HEK293 (cell line): ENCODE results near the gene MTF2.

ENCODE experiments used
- EGR2 ChIP-seq: fragments of 450-650 bp; formaldehyde crosslinking; IDR thresholded peaks from 2 replicates; pipeline ENCODE4 v1.5.1; 2016; ENCODE audit warnings: low read depth, missing biosample characterization, missing genetic modification characterization
- GLIS1 ChIP-seq: fragments of 450-650 bp; formaldehyde crosslinking; IDR thresholded peaks from 2 replicates; pipeline ENCODE4 v1.5.1; 2016; ENCODE audit warnings: missing biosample characterization, missing genetic modification characterization
- IKZF3 ChIP-seq: fragments of 450-650 bp; IDR thresholded peaks from 2 replicates; pipeline ENCODE4 v1.5.0; 2018; ENCODE audit warnings: missing biosample characterization, mild to moderate bottlenecking, missing genetic modification characterization, moderate library complexity
- KLF1 ChIP-seq: fragments of 450-650 bp; formaldehyde crosslinking; IDR thresholded peaks from 2 replicates; pipeline ENCODE4 v1.5.1; 2016; ENCODE audit warnings: missing biosample characterization, missing genetic modification characterization
- KLF8 ChIP-seq: fragments of 450-650 bp; formaldehyde crosslinking; IDR thresholded peaks from 2 replicates; pipeline ENCODE4 v1.5.1; 2016; ENCODE audit warnings: missing biosample characterization, missing genetic modification characterization
- MZF1 ChIP-seq: fragments of 450-650 bp; formaldehyde crosslinking; IDR thresholded peaks from 2 replicates; pipeline ENCODE4 v1.5.1; 2017; ENCODE audit warnings: missing biosample characterization, missing genetic modification characterization, borderline replicate concordance
- ZBTB1 ChIP-seq: fragments of 450-650 bp; formaldehyde crosslinking; IDR thresholded peaks from 2 replicates; pipeline ENCODE4 v1.5.1; 2016; ENCODE audit warnings: missing biosample characterization, missing genetic modification characterization
- ZBTB7A ChIP-seq: fragments of 450-650 bp; formaldehyde crosslinking; IDR thresholded peaks from 2 replicates; pipeline ENCODE4 v1.5.1; 2016; ENCODE audit warnings: low read depth, missing biosample characterization, missing genetic modification characterization
- ZFHX2 ChIP-seq: fragments of 450-650 bp; formaldehyde crosslinking; conservative IDR thresholded peaks from 2 replicates; pipeline ENCODE4 v1.5.1; 2016; ENCODE audit warnings: missing biosample characterization, missing genetic modification characterization
- ZFP37 ChIP-seq: fragments of 450-650 bp; formaldehyde crosslinking; IDR thresholded peaks from 2 replicates; pipeline ENCODE4 v1.5.1; 2016; ENCODE audit warnings: missing biosample characterization, missing genetic modification characterization
- ZNF174 ChIP-seq: fragments of 450-650 bp; formaldehyde crosslinking; IDR thresholded peaks from 2 replicates; pipeline ENCODE4 v1.5.0; 2017; ENCODE audit warnings: missing biosample characterization, mild to moderate bottlenecking, missing genetic modification characterization
- ZNF223 ChIP-seq: fragments of 450-650 bp; formaldehyde crosslinking; IDR thresholded peaks from 2 replicates; pipeline ENCODE4 v1.5.1; 2016; ENCODE audit warnings: missing biosample characterization, missing genetic modification characterization
- ZNF239 ChIP-seq: fragments of 450-650 bp; formaldehyde crosslinking; IDR thresholded peaks from 2 replicates; pipeline ENCODE4 v1.5.1; 2016; ENCODE audit warnings: missing biosample characterization, missing genetic modification characterization
- ZNF302 ChIP-seq: fragments of 450-650 bp; formaldehyde crosslinking; IDR thresholded peaks from 2 replicates; pipeline ENCODE4 v1.5.1; 2016; ENCODE audit warnings: missing biosample characterization, missing genetic modification characterization, low read depth
- ZNF311 ChIP-seq: fragments of 450-650 bp; formaldehyde crosslinking; IDR thresholded peaks from 2 replicates; pipeline ENCODE4 v1.5.1; 2017; ENCODE audit warnings: missing biosample characterization, missing genetic modification characterization, borderline replicate concordance
- ZNF341 ChIP-seq: fragments of 450-650 bp; formaldehyde crosslinking; IDR thresholded peaks from 2 replicates; pipeline ENCODE4; 2016; ENCODE audit warnings: low read depth, missing biosample characterization, missing genetic modification characterization
- ZNF37A ChIP-seq: fragments of 450-650 bp; IDR thresholded peaks from 2 replicates; pipeline ENCODE4 v1.5.1; 2018; ENCODE audit warnings: missing biosample characterization, missing genetic modification characterization
- ZNF626 ChIP-seq: fragments of 450-650 bp; sonication (Bioruptor Pico); formaldehyde crosslinking; IDR thresholded peaks from 2 replicates; pipeline ENCODE4 v1.5.1; 2018; ENCODE audit warnings: missing biosample characterization, missing genetic modification characterization, inconsistent platforms
- ZNF707 ChIP-seq: fragments of 450-650 bp; formaldehyde crosslinking; IDR thresholded peaks from 2 replicates; pipeline ENCODE4 v1.5.1; 2016; ENCODE audit warnings: missing biosample characterization, missing genetic modification characterization
- ZNF76 ChIP-seq: fragments of 450-650 bp; formaldehyde crosslinking; IDR thresholded peaks from 2 replicates; pipeline ENCODE4; 2016; ENCODE audit warnings: low read depth, missing biosample characterization, missing genetic modification characterization, borderline replicate concordance
- TF ChIP-seq, protein P1 (sequence below): fragments of 450-650 bp; formaldehyde crosslinking; IDR thresholded peaks from 2 replicates; pipeline ENCODE4 v1.5.1; 2016; ENCODE audit warnings: missing biosample characterization, missing genetic modification characterization
- TF ChIP-seq, protein P2 (sequence below): fragments of 450-650 bp; formaldehyde crosslinking; IDR thresholded peaks from 2 replicates; pipeline ENCODE4 v1.5.1; 2016; ENCODE audit warnings: missing biosample characterization, missing genetic modification characterization
- TF ChIP-seq, protein P3 (sequence below): fragments of 450-650 bp; formaldehyde crosslinking; IDR thresholded peaks from 2 replicates; pipeline ENCODE4 v1.5.1; 2016; ENCODE audit warnings: missing biosample characterization, missing genetic modification characterization, borderline replicate concordance
- TF ChIP-seq, protein P4 (sequence below): fragments of 450-650 bp; formaldehyde crosslinking; IDR thresholded peaks from 2 replicates; pipeline ENCODE4 v1.5.1; 2016; ENCODE audit warnings: missing biosample characterization, missing genetic modification characterization
- TF ChIP-seq, protein P5 (sequence below): fragments of 450-650 bp; formaldehyde crosslinking; IDR thresholded peaks from 2 replicates; pipeline ENCODE4 v1.5.1; 2016; ENCODE audit warnings: missing biosample characterization, missing genetic modification characterization

The MTF2 gene

DNA sequence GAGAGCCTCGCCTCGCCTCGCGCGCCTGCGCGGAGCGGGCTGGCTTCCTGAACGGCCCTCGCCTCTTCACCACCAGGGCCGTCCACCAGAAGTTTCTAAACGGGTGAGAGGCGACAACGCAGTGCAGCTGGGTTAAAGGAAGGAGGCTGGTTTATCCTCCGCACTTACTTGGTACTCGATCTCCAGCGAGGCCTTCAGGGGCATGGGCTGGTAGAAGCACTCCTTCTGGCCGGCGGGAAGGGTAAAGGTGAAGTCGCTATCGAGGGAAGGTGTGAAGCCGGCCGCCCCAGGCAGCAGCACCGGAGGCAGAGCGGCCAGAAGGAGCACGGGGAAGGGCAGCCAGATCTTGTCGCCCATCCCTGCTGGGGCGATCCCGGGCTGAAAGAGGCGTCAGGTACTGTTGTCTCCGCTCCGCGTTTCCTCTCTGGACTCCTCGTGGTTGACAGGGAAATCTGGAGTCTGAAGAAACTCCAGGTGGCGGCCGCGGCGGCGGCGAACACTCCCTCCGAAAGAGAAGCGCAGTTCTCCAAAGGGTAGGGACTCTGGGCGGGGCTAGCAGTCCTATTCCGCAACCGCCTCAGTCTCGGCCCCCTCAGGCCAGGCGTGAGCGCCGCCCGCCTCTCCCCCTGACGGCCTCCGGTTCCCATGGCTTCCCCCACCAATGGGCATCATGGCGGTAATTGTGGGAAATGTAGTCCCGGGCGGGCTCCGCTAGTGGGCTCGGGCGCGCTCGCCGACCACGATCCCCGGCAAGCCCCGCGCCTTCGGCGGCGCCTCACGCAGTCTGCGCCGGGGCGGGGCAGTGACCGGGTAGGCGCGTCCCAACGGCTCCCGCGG, 101.0 kb downstream of the MTF2 start, which contains the start of gene TMED5 (continued):
- TF ChIP-seq, protein P1, sequence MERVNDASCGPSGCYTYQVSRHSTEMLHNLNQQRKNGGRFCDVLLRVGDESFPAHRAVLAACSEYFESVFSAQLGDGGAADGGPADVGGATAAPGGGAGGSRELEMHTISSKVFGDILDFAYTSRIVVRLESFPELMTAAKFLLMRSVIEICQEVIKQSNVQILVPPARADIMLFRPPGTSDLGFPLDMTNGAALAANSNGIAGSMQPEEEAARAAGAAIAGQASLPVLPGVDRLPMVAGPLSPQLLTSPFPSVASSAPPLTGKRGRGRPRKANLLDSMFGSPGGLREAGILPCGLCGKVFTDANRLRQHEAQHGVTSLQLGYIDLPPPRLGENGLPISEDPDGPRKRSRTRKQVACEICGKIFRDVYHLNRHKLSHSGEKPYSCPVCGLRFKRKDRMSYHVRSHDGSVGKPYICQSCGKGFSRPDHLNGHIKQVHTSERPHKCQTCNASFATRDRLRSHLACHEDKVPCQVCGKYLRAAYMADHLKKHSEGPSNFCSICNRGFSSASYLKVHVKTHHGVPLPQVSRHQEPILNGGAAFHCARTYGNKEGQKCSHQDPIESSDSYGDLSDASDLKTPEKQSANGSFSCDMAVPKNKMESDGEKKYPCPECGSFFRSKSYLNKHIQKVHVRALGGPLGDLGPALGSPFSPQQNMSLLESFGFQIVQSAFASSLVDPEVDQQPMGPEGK, result peak; percentile 96
- TF ChIP-seq ZNF37A (tag by site-specific recombination) (no peak), ZNF311 (tag by site-specific recombination) (no peak), ZNF626 (no peak), ZBTB1 (tag by site-specific recombination) (no peak), ZNF76 (tag by site-specific recombination) (peak; percentile 96), ZNF174 (tag by site-specific recombination) (no peak), ZBTB7A (tag by site-specific recombination) (no peak), IKZF3 (peak; percentile 90), ZFP37 (peak; percentile 80; the same call in 1 of the 2 replicates), ZNF302 (tag by site-specific recombination) (no peak), GLIS1 (tag by site-specific recombination) (peak; percentile 83), KLF8 (tag by site-specific recombination) (peak; percentile 91), MZF1 (tag by site-specific recombination) (peak; percentile 25; the same call in 1 of the 2 replicates), ZFHX2 (peak; percentile 39), ZNF239 (tag by site-specific recombination) (no peak), ZNF341 (peak; percentile 83), EGR2 (tag by site-specific recombination) (peak; percentile 54), ZNF223 (tag by site-specific recombination) (no peak), KLF1 (tag by site-specific recombination) (peak; percentile 68; the same call in 1 of the 2 replicates), ZNF707 (tag by site-specific recombination) (no peak)
- TF ChIP-seq, protein P2, sequence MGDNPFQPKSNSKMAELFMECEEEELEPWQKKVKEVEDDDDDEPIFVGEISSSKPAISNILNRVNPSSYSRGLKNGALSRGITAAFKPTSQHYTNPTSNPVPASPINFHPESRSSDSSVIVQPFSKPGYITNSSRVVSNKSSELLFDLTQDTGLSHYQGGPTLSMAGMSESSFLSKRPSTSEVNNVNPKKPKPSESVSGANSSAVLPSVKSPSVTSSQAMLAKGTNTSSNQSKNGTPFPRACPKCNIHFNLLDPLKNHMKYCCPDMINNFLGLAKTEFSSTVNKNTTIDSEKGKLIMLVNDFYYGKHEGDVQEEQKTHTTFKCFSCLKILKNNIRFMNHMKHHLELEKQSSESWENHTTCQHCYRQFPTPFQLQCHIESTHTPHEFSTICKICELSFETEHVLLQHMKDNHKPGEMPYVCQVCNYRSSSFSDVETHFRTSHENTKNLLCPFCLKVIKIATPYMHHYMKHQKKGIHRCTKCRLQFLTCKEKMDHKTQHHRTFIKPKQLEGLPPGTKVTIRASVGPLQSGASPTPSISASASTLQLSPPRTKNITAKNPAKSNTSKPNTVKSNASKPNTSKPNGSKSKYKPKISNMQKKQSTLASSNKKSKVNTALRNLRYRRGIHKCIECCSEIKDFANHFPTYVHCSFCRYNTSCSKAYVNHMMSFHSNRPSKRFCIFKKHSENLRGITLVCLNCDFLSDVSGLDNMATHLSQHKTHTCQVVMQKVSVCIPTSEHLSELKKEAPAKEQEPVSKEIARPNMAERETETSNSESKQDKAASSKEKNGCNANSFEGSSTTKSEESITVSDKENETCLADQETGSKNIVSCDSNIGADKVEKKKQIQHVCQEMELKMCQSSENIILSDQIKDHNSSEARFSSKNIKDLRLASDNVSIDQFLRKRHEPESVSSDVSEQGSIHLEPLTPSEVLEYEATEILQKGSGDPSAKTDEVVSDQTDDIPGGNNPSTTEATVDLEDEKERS, result no peak
- TF ChIP-seq, protein P3, sequence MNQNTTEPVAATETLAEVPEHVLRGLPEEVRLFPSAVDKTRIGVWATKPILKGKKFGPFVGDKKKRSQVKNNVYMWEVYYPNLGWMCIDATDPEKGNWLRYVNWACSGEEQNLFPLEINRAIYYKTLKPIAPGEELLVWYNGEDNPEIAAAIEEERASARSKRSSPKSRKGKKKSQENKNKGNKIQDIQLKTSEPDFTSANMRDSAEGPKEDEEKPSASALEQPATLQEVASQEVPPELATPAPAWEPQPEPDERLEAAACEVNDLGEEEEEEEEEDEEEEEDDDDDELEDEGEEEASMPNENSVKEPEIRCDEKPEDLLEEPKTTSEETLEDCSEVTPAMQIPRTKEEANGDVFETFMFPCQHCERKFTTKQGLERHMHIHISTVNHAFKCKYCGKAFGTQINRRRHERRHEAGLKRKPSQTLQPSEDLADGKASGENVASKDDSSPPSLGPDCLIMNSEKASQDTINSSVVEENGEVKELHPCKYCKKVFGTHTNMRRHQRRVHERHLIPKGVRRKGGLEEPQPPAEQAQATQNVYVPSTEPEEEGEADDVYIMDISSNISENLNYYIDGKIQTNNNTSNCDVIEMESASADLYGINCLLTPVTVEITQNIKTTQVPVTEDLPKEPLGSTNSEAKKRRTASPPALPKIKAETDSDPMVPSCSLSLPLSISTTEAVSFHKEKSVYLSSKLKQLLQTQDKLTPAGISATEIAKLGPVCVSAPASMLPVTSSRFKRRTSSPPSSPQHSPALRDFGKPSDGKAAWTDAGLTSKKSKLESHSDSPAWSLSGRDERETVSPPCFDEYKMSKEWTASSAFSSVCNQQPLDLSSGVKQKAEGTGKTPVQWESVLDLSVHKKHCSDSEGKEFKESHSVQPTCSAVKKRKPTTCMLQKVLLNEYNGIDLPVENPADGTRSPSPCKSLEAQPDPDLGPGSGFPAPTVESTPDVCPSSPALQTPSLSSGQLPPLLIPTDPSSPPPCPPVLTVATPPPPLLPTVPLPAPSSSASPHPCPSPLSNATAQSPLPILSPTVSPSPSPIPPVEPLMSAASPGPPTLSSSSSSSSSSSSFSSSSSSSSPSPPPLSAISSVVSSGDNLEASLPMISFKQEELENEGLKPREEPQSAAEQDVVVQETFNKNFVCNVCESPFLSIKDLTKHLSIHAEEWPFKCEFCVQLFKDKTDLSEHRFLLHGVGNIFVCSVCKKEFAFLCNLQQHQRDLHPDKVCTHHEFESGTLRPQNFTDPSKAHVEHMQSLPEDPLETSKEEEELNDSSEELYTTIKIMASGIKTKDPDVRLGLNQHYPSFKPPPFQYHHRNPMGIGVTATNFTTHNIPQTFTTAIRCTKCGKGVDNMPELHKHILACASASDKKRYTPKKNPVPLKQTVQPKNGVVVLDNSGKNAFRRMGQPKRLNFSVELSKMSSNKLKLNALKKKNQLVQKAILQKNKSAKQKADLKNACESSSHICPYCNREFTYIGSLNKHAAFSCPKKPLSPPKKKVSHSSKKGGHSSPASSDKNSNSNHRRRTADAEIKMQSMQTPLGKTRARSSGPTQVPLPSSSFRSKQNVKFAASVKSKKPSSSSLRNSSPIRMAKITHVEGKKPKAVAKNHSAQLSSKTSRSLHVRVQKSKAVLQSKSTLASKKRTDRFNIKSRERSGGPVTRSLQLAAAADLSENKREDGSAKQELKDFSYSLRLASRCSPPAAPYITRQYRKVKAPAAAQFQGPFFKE (tag by site-specific recombination), result no peak
- TF ChIP-seq, protein P4, sequence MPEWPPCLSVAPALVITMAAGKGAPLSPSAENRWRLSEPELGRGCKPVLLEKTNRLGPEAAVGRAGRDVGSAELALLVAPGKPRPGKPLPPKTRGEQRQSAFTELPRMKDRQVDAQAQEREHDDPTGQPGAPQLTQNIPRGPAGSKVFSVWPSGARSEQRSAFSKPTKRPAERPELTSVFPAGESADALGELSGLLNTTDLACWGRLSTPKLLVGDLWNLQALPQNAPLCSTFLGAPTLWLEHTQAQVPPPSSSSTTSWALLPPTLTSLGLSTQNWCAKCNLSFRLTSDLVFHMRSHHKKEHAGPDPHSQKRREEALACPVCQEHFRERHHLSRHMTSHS (tag by site-specific recombination), result 0 out of 2 replicates have a peak, but pooled peaks have one; percentile 9
- TF ChIP-seq, protein P5, sequence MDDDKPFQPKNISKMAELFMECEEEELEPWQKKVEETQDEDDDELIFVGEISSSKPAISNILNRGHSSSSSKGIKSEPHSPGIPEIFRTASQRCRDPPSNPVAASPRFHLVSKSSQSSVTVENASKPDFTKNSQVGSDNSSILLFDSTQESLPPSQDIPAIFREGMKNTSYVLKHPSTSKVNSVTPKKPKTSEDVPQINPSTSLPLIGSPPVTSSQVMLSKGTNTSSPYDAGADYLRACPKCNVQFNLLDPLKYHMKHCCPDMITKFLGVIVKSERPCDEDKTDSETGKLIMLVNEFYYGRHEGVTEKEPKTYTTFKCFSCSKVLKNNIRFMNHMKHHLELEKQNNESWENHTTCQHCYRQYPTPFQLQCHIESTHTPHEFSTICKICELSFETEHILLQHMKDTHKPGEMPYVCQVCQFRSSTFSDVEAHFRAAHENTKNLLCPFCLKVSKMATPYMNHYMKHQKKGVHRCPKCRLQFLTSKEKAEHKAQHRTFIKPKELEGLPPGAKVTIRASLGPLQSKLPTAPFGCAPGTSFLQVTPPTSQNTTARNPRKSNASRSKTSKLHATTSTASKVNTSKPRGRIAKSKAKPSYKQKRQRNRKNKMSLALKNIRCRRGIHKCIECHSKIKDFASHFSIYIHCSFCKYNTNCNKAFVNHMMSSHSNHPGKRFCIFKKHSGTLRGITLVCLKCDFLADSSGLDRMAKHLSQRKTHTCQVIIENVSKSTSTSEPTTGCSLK (tag by site-specific recombination), result no peak
